Activated CD4-positive, alpha-beta T cell treated with anti-CD3 and anti-CD28 coated beads, Interleukin-2, Interleukin-4, amounts not matched to agents 100 ng/mL and 50 ng/mL, durations not matched to agents 16 hours and 8 hours (primary cell): ENCODE results near the gene PLA2G6.
"Not testable (repeated sequence)": the region's sequence is repeated elsewhere in the genome, so short reads cannot be mapped to it uniquely, and the experiment has no call there.

Source experiments
- DNase-seq: peaks from one replicate; pipeline ENCODE4 v3.0.0-alpha.2; 2020; ENCODE audit warnings: low spot score

The PLA2G6 gene

DNA sequence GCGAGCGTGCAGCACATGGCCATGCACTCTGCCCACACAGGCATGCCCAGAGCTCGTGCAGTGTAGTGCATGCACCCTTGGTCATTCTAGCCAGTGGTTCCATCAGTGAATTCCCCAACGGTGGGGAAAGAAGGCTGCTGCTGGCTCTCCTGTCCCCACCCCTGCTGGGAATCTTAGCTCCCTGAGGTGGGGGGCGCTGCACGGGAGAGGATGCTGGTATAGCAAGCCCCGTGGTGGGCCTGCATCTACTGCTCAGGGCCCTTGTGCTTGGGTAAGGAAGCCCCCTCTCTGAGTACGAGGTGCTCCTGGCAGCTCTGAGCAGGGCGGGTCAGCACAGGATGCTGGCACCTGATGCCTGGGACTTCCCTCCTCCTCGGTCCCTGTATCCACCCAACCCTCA is 52.6 kb downstream of the PLA2G6 start:
- no peak for DNase-seq

- no peak for DNase-seq
Observed at GRCh38 chr22:38127869-38128268, 53.8 kb downstream of the PLA2G6 start.

DNA sequence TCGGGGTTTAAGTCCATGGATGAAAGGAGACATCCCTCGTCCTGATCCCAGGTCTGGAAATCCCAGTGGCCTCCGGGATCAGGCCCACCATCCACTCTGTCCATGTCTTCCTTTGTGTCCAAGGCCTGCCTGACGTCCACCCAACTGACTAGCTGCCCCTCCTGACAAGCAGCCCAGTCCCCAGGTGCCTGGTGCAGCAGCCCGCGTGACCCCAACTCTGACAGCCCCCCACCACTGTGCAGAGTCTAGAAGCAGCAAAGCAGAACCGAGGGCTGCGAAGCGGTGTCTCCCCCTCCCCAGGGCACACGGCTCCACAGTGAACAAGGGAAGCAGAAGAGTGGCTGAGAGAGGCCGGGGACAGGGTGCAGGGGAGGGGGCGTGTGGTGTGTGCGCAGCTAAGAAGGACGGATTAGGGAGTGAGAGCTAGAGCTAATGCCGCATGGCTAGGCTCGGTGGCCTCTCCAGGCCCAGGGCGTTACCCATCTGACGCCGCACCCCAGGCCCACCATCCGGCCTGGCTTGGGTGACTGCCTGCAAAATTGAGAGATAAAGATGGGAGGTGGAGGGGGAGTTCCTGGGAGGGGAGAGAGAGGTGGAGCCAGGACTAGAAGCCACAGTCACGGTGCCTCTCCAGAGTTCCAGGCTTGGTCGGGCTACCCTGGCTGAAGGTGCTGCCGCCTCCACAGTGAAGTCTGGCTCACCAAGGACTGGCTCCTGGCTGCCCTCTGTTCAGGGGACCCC is 54.5 kb downstream of the PLA2G6 start:
- no peak for DNase-seq

- DNase-seq = no peak
Observed at GRCh38 chr22:38125751-38126201, 55.9 kb downstream of the PLA2G6 start.

DNA sequence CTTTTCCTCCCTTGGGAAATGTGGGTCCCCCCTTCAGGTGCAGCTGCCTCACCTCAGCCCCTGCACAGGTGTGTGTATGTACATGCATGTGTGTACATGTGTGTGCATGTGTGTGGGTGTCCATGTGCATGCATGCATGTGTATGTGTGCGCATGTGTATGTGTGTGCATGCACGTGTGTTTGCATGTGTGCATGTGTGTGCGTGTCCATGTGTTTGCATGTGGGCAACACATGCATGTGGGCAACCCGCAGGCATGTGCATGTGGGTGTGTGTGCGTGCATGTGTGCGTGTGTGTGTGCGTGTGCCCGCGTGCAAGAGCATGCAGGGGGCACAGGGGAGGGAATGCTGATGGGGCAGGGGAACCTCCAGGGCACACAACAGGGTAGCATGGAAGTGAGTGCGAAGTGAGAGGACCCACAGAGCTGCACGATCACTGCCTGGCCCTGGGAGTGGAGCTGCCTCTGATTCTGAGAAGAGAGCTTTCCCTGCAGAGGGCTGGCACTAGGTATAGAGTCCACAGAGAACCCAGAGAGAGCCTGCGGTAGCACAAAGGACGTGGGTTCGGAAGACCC is 56.5 kb downstream of the PLA2G6 start:
- no peak for DNase-seq

DNA sequence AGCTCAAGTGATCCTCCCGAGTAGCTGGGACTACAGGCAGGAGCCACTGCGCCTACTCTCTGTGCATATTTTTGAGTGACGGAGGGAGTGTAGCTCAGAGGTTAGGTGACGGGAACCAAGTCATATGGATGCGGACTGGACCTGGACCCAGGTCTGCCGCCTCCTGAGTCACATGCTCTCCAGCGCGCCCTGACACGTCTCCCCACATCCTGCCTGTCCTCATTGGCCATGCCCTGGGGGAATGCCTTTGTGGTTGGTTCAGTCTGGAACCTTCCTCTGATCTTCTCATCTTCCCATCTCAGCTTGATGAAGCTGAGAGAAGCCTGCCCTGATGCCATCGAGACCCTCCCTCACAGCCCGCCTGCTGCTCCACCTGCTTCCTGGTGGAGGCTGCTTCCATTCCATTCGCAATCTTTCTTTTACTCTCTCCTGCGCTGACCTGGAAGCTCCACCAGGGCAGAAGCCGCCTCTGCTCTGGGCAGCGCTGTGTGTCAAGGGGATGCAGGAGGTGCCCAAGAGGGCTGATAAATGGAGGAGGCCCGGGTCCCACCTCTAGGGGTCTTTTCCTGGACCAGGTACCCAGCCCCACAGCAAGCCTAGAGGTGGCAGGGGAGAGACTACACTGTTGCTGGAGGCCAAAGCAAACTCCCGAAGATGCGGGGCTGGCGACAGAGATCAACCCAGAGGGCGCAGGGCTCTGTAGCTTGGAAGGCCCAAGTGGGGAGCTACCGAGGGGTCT is 57.2 kb downstream of the PLA2G6 start:
- DNase-seq = no peak

- no peak for DNase-seq
Observed at GRCh38 chr22:38122616-38123015, 59.0 kb downstream of the PLA2G6 start.

GRCh38 chr22:38120359-38121110 is 61.1 kb downstream of the PLA2G6 start:
- DNase-seq = no peak

DNA sequence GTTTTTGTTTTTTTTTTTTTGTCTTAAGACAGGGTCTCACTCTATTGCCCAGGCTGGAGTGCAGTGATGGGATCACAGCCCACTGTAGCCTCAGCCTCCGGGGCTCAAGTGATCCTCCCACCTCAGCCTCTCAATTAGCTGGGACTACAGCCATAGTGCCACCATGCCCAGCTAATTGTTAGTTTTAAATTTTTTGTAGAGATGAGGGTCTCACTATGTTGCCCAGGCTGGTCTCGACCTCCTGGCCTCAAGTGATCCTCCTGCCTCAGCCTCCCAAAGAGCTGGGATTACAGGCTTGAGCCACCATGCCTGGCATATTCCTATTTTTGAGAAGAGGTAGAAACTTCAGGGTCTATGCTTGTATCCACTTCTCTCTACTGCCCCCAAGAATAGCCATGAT is 62.9 kb downstream of the PLA2G6 start:
- DNase-seq = not testable (repeated sequence)

GRCh38 chr22:38118182-38118581 is 63.4 kb downstream of the PLA2G6 start:
- no peak for DNase-seq

DNA sequence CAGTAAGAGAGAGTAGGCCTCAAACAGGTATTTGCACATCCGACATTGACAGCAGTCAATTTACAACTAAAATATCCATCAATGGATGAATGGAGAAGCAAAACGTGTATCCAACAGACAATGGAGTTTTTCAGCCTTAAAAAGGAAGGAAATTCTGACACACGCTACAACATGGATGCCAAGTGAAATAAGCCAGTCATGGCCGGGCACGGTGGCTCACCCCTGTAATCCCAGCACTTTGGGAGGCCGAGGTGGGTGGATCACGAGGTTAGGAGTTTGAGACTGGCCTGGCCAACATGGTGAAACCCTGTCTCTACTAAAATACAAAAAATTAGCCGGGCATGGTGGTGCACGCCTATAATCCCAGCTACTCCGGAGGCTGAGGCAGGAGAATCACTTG is 64.1 kb downstream of the PLA2G6 start:
- not testable (repeated sequence) for DNase-seq

- no peak for DNase-seq
Observed at GRCh38 chr22:38115423-38116205, 66.0 kb downstream of the PLA2G6 start.

DNA sequence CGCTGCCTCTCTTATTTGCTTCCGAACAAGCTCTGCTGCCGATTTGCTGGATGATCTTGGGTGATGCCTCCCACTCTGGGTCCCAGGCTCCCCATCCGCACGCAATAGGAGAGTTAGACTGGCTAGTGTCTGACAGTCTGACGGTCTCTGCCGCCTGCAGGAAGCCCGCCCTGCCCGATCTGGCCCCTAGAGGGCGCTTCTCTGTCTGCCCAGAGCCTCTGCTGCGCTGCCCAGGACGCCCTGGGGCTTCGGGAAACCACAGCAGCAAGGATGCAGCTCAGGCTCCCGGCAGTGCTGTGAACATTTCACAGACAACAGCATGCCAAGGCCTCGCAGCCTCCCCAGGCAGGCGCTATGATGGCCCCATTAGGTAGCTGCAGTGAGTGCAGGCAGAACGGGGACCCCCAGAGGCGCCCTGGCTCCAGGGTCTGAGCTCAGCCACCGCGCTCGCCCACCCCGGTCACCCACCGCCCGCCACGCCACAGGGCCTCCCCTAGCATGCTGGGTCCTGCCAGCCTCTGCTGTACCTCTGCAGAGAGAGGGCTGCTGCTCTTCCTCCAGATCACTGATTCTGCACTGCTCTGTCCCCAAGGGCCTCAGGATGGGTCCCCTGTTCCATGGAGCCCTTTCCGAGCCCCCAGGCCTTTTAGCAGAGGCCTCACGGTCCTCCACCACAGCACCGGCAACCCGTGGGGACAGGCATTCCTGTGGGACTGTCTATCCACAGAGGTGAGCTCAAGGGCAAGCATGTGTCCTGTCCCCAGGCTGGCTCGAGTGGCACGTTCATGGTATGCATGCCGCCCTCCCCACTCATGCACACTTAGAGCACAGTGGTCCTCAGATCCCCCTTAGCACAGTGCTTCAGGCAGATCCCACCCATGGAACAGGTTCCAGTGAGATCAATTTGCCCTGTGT is 66.9 kb downstream of the PLA2G6 start:
- DNase-seq = peak; percentile 82

GRCh38 chr22:38112381-38112780 is 69.2 kb downstream of the PLA2G6 start:
- no peak for DNase-seq

- DNase-seq = no peak
Observed at GRCh38 chr22:38111925-38112355, 69.7 kb downstream of the PLA2G6 start.

DNA sequence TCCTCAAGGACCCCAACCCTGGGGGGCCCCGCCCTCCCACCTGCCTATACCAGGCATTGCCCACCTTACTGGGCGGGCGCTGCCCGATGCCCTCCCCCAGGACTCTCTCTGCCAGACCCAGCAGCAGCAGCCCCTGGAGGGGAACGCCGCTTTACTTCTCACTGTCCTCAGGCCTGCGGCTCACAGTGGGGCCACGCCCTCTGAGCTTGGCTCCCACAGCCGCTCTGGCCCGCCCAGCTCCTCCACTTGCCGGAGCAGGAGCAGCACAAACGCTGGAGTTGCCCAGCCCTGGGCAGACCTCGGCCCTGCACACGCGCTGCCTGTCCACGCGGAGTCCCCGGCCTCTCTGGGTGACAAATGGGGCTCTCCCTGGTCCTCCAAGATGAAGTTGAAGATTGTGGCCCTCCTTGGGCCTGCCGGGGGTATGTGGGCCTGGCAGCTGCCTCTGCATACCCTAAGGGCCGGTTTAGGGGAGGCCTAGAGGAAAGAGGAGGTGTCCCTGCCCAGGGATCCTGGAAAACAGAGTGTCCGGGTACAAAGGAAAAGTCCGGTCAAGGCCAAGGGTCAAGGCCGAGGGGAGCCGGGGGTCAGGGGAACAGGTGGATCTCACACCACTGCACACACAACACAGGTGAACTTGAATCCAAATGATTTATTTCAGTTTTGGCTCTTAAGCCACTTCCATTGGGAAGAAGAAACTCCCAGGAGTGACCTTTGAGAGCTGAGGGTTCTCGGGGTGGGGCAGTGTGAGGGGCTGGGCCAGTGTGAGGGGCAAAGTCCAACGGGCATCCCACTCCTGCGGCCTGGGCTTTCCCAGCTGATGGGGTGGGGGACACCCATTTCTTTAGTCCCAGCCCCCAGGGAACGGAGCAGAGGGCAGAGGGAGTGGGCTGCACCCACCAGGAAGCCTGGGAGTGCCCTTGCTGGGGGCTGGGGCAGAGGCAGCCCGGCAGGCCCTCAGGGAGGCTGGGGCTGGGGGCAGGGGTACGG is 70.5 kb downstream of the PLA2G6 start:
- no peak for DNase-seq

GRCh38 chr22:38110008-38110862 is 71.4 kb downstream of the PLA2G6 start, which contains the start of gene BAIAP2L2:
Gene BAIAP2L2, minus strand, starts transcription at chr22:38110684. Its CDS starts 159 bp downstream, at chr22:38110525.
- no peak for DNase-seq

GRCh38 chr22:38109371-38110001 is 72.1 kb downstream of the PLA2G6 start:
- DNase-seq = no peak
